Right lobe of liver (tissue), 6 donors: ENCODE results near the gene ETFA. TPM values are rescaled to one million over a fixed set of nuclear protein-coding genes. Genes with fewer than 3 reads are reported as not detected.
A peak's percentile ranks its signal among the peaks of the same experiment; 100 is the strongest.

ENCODE experiments used
- ATAC-seq, 4 donors: fragments of 200-7000 bp; cut with Tn5 transposase; one replicate each; pipeline ENCODE4 v1.9.1; 2020; ENCODE audit warnings: mild to moderate bottlenecking in 4 of 4, moderate library complexity in 4 of 4
- DNase-seq, 3 donors: peaks; one replicate each; pipeline ENCODE4 v3.0.0-alpha.2; 2020
- H3K27ac ChIP-seq, 3 donors: fragments of 200-600 bp; one replicate each; pipeline ENCODE4 v1.8.0; 2022
- H3K27me3 ChIP-seq, 2 donors: fragments of 200-600 bp; one replicate each; pipeline ENCODE4 v1.8.0; 2022
- H3K36me3 ChIP-seq, 4 donors: fragments of 200-600 bp; sonication (generic) in 1 of 4; one replicate each; pipeline versions ENCODE4 v1.5.1 to v1.8.0; 2017 to 2022; ENCODE audit warnings: control low read depth in 1 of 4
- H3K4me1 ChIP-seq, 4 donors: fragments of 200-600 bp; sonication (generic) in 1 of 4; one replicate each; pipeline versions ENCODE4 v1.5.1 to v1.8.0; 2017 to 2022; ENCODE audit warnings: control low read depth in 1 of 4
- H3K4me3 ChIP-seq, 3 donors: fragments of 200-600 bp; one replicate each; pipeline ENCODE4 v1.8.0; 2022
- H3K9me3 ChIP-seq, 4 donors: fragments of 200-600 bp; sonication (generic) in 1 of 4; one replicate each; pipeline versions ENCODE4 v1.5.1 to v1.8.0; 2017 to 2022; ENCODE audit warnings: control low read depth in 1 of 4
- POLR2A ChIP-seq: fragments of 450-650 bp; IDR thresholded peaks from one replicate; pipeline ENCODE4 v1.6.1; 2017; ENCODE audit warnings: antibody characterized with exemption, mild to moderate bottlenecking
- WGBS: methylation state at CpG from one replicate; pipeline ENCODE4 v1.1.6; 2018; ENCODE audit warnings: low coverage, low lambda C conversion rate; ENCODE audit not compliant: insufficient coverage; ENCODE audit errors: missing lambda C conversion rate; 5-methylcytosine and 5-hydroxymethylcytosine counted together
- intact Hi-C, 2 donors: fragments of 100-400 bp; cut with DNase I; formaldehyde crosslinking; loops; one replicate each; pipeline versions ENCODE4 v1.11.2 to v1.14.1; 2022
- total RNA-seq, 6 experiments: library from RNA; depleted of rRNA in 2 of 6; stranded (reverse); fragments of >200 nt in 2 of 6; fragmentation: NEBNext Ultra II Directional in 3 of 6; extraction: Animal tissue kit (Norgen Biotek cat#: 25700) in 3 of 6; gene quantifications; one replicate each; pipeline versions ENCODE4 v1.1.0 to v1.2.4, GENCODE V29; 2016 to 2023
- TF ChIP-seq, protein P1 (sequence below), 4 donors: fragments of 200-600 bp in 3 of 4; fragments of 450-650 bp in 1 of 4; IDR thresholded peaks; one replicate each; pipeline versions ENCODE4 v1.5.1 to v1.8.0; 2016 to 2022; ENCODE audit warnings: antibody characterized with exemption in 4 of 4, mild to moderate bottlenecking in 2 of 4
- donor health status: DM: no; HTN: yes; CAD: no.
- donor health status: DM: no; HTN: no; CAD: no.
- donor health status: DM: no; HTN: no; CAD: no.
- donor health status: DM: no; HTN: yes; CAD: no.
- donor health status: DM: no; HTN: yes; CAD: no.

The ETFA gene
- total RNA-seq, 6 experiments from 2014 or later: 208 to 302 (median 274) TPM

DNA sequence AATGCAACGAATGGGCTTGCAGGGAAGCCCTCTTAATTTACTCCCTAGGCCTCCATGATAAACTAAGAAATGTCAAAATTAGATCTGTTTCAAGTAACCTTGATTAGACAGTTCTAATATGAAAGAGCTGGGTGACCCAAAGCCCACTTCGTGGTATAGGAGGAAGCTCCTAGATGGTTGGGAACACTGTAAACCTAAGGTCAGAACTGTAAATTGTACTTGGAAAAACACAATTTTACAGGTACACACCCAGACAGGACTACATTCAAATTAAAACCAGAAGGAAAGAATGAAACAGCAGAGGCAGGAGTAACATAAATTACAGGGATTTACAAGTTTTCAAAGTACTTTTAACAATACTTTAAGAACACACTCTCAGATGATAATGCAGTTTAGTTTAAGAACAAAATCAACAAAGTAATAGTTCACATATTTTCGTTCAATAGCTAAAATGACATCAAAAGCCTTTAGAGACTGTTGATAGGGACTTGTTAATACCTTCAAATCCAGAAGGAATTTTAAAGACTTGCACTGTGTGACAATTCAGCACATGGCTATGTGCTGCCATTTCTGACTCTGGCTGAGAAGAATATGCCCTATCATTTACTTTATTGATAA, 43.7 kb upstream of the ETFA start:
- no peaks in the 10 kb centered on the region for H3K36me3 ChIP-seq
- 89% methylated on average over 3 of the region's 3 CpGs for WGBS
- intact Hi-C loops: no loop called here
- DNase-seq: no peak
- H3K9me3 ChIP-seq: no peaks in the 10 kb centered on the region
- no peak for TF ChIP-seq POLR2A
- TF ChIP-seq, protein P1, sequence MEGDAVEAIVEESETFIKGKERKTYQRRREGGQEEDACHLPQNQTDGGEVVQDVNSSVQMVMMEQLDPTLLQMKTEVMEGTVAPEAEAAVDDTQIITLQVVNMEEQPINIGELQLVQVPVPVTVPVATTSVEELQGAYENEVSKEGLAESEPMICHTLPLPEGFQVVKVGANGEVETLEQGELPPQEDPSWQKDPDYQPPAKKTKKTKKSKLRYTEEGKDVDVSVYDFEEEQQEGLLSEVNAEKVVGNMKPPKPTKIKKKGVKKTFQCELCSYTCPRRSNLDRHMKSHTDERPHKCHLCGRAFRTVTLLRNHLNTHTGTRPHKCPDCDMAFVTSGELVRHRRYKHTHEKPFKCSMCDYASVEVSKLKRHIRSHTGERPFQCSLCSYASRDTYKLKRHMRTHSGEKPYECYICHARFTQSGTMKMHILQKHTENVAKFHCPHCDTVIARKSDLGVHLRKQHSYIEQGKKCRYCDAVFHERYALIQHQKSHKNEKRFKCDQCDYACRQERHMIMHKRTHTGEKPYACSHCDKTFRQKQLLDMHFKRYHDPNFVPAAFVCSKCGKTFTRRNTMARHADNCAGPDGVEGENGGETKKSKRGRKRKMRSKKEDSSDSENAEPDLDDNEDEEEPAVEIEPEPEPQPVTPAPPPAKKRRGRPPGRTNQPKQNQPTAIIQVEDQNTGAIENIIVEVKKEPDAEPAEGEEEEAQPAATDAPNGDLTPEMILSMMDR (IDR thresholded peaks at IDR 0.05): no peak
- no peaks in the 10 kb centered on the region for H3K4me1 ChIP-seq
- no peaks in the 10 kb centered on the region for H3K27me3 ChIP-seq
- no peak overlapping the region for H3K4me3 ChIP-seq
- ATAC-seq: no peak
- no peak overlapping the region for H3K27ac ChIP-seq

DNA sequence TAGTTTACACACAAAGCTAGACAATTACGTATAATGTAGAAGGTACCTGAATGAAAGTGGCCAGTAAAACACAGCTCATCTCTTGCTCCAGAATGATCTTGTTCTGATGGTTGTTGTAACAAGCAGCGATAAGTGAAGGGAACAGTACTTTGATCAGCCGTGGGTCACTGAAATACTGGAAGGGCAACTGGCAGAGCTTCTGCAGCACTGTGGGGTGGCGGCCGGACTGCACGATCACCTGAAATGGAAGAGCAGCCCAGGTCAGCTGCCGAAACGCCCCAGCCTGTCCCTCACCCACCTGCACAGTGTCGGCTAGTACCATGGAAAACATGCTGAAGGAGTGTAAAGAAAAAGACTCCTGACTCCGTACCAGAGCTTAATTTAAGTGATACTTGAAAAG, 42.6 kb upstream of the ETFA start:
- WGBS: 55% methylated on average over 10 of the region's 10 CpGs
- Histone ChIP-seq H3K9me3 (no peaks in the 10 kb centered on the region), H3K27me3 (no peaks in the 10 kb centered on the region), H3K4me1 (no peaks in the 10 kb centered on the region), H3K36me3 (no peaks in the 10 kb centered on the region), H3K4me3 (no peak overlapping the region), H3K27ac (no peak overlapping the region)
- intact Hi-C loops: no loop called here
- DNase-seq (peak; percentile 48 to 69 (median 68)), ATAC-seq (peak; percentile 85 to 97 (median 90))
- no peak for TF ChIP-seq POLR2A
- TF ChIP-seq, protein P1 (IDR thresholded peaks at IDR 0.05): no peak

DNA sequence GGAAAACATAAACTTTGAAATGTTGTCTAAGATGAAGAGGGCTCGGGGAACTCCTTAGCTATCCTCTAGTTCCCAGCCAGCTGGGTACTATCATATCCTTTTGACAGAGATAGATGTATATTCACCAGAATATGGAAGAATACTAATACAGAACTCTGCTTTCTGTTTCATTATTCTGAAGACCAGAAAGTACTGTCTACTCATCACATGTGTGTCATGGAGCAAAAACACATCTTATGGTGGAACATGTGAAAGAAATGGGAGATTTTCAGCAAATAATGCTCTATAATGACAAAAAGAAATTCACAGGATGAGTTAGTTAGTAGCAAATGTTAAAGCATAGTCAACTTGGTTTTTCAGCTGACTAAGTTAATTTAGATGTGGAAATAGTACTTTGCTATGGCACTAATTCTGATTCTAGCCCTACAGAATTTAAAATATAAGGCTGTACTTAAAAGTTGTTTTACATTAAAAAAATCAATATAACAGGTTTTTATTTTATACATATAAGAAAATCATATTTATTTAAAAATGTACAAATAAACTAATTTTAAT, 41.8 kb upstream of the ETFA start:
- intact Hi-C loops: no loop called here

DNA sequence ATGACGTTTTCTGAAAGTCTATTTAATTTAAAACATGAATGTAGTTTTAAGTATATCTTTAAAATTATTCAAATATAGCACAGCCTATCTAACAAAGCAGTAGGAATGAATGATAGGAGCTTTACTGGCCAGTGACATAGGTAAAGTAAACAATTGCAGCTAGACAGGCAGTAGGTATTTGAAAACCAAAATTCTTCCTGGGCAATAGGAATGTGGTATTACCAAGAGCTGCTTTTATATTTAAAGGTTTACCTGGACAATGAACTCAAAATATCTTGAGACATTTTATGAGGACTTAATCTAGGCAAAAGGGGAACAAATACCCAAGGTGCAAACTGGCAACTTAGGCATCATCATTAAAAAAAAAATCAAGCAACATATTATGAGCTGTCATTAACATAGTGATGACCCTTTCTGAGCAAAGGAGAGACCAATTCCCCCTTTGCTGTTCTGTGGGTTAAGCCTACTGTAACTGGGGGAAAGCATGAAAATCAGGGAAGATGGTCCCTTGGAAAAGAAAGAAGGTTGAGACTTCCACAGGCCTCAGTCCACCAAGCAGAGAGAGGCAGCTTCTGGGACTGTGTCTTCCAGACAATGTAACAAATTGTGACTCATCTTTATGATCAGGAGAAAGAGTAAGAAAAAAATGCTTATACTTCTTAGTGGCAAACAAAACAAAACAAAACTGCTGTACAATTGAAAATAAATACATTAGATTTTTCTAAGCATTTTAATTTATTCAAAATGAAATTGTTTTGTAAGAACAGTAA, 38.2 kb upstream of the ETFA start:
- Histone ChIP-seq H3K27me3 (peaks cover 0 to 23% of the 10 kb centered on the region in 2 donors), H3K9me3 (no peaks in the 10 kb centered on the region), H3K4me1 (peaks cover 0 to 11% (median 0%) of the 10 kb centered on the region in 4 donors), H3K4me3 (no peak overlapping the region), H3K36me3 (no peaks in the 10 kb centered on the region), H3K27ac (no peak overlapping the region)
- ATAC-seq (no peak), DNase-seq (no peak)
- WGBS: 93% methylated on average over 1 of the region's 1 CpG
- no peak for TF ChIP-seq POLR2A
- TF ChIP-seq, protein P1 (IDR thresholded peaks at IDR 0.05): no peak
- intact Hi-C loops: no loop called here

More for the DNA sequence above, 41.8 kb upstream of the ETFA start:
- 89% methylated on average over 1 of the region's 1 CpG for WGBS
- H3K4me1 ChIP-seq: no peaks in the 10 kb centered on the region
- no peak for DNase-seq
- no peaks in the 10 kb centered on the region for H3K36me3 ChIP-seq
- H3K4me3 ChIP-seq: no peak overlapping the region
- no peak for TF ChIP-seq POLR2A
- TF ChIP-seq, protein P1 (IDR thresholded peaks at IDR 0.05): no peak
- H3K9me3 ChIP-seq: no peaks in the 10 kb centered on the region
- ATAC-seq: no peak
- H3K27ac ChIP-seq: no peak overlapping the region
- H3K27me3 ChIP-seq: peaks cover 0 to 3% of the 10 kb centered on the region in 2 donors
